GM13977 (cell line): ENCODE data around the gene NCAPG2.

Experiments used
- DNase-seq: peaks from one replicate; pipeline ENCODE4 v3.0.0; 2012; ENCODE audit warnings: low spot score
- CTCF ChIP-seq: IDR thresholded peaks from 2 replicates; pipeline ENCODE4 v1.5.1; 2012; ENCODE audit warnings: mild to moderate bottlenecking, control low read depth; ENCODE audit not compliant: insufficient read depth; ENCODE audit errors: extremely low read depth, missing control alignments
- in situ Hi-C: fragments of 300-500 bp; cut with MboI; formaldehyde crosslinking; loops from one replicate; pipeline ENCODE4 v1.12.0; 2022; ENCODE audit warnings: low sequenced_read_pairs, low pct_unique_long_range_greater_than_20kb, mixed read lengths, inconsistent platforms; ENCODE audit not compliant: unreplicated experiment

NCAPG2 gene

GRCh38 chr7:158742065-158742821, 37.6 kb upstream of the NCAPG2 start:
- no peak for TF ChIP-seq CTCF
- in situ Hi-C loops: no loop called here
- no peak for DNase-seq

- DNase-seq: no peak
- TF ChIP-seq CTCF: no peak
- in situ Hi-C loops: no loop called here
These were observed 36.7 kb upstream of the NCAPG2 start for GRCh38 chr7:158741294-158741666.

- no peak for DNase-seq
- TF ChIP-seq CTCF: no peak
- in situ Hi-C loops: no loop called here
These were observed 36.2 kb upstream of the NCAPG2 start for GRCh38 chr7:158740657-158741293.

GRCh38 chr7:158740013-158740656, 35.5 kb upstream of the NCAPG2 start:
- TF ChIP-seq CTCF: no peak
- DNase-seq: no peak
- in situ Hi-C loops: no loop called here

GRCh38 chr7:158738841-158739240, 34.2 kb upstream of the NCAPG2 start:
- in situ Hi-C loops: no loop called here
- no peak for DNase-seq
- no peak for TF ChIP-seq CTCF

GRCh38 chr7:158737064-158737695, 32.6 kb upstream of the NCAPG2 start:
- no peak for DNase-seq
- TF ChIP-seq CTCF: no peak
- in situ Hi-C loops: no loop called here
